Raji (cell line): ENCODE measurements around the gene IFIT2.

ENCODE experiments used
- POLR2A ChIP-seq: IDR thresholded peaks from 2 replicates; pipeline ENCODE4 v1.6.1; 2011; ENCODE audit warnings: low read depth, low read length, control low read depth; ENCODE audit not compliant: insufficient read depth

IFIT2 gene

GRCh38 chr10:89299031-89299430 is 2.8 kb upstream of the IFIT2 start:
- no peak for TF ChIP-seq POLR2A

DNA sequence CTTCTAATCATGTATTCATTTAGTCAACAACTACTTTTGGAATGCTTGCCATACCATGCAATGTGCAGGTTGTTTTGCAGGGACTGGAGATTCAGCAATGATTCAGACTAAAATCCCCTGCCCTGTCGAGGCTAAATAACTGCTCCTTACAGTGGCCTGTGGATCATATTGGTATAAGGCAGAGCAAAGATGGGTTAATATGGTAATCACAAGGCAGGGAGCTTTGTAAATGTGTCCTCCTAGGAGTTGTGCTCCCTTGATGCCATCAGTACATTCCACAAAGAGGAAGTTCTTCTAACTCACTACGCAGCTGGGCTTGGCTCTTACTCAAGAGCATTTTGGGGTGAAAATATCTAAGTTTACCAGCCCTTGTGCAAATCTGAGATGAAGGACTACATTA is 614 bp upstream of the IFIT2 start:
- no peak for TF ChIP-seq POLR2A

DNA sequence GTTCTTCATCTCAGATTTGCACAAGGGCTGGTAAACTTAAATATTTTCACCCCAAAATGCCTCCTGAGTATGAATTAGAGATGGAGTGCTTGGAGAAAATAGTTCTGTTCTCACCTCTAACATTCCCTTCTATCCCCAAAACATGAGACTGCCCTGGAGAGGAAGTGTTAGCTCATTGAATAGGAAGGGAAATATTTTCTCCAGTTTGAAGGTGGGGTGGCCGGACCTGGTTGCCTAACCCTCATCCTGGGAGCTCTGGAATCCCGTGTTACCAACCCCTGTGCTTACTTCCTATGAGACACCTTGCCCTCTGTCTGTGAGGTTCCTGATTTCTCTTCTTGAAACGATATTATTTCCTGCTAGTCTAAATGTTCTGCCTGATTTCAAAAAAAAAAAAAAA is 779 bp downstream of the IFIT2 start:
- no peak for TF ChIP-seq POLR2A

DNA sequence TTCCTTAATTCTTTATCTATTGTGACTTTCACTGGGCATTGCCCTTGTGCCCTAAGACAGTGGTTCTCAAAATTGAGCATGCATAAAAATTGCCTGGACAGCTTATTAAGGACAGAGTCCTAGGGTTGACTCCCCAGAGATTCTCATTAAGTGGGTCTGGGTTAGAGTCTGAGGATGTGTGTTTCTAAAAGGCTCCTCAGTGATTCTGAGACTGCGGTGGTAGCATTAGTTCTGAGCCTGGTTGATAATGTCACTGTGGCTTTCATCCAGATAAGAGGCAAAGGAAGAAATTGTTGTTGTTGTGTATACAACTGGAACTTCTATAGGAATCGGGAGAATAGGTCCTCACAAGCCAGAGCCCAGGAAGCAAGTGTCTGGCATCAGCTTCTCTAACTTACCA is 1.3 kb downstream of the IFIT2 start:
- TF ChIP-seq POLR2A = no peak

GRCh38 chr10:89304026-89304425 is 2.2 kb downstream of the IFIT2 start:
- no peak for TF ChIP-seq POLR2A

GRCh38 chr10:89304446-89304845 is 2.6 kb downstream of the IFIT2 start:
- no peak for TF ChIP-seq POLR2A

GRCh38 chr10:89304925-89305324 is 3.1 kb downstream of the IFIT2 start:
- TF ChIP-seq POLR2A = no peak

DNA sequence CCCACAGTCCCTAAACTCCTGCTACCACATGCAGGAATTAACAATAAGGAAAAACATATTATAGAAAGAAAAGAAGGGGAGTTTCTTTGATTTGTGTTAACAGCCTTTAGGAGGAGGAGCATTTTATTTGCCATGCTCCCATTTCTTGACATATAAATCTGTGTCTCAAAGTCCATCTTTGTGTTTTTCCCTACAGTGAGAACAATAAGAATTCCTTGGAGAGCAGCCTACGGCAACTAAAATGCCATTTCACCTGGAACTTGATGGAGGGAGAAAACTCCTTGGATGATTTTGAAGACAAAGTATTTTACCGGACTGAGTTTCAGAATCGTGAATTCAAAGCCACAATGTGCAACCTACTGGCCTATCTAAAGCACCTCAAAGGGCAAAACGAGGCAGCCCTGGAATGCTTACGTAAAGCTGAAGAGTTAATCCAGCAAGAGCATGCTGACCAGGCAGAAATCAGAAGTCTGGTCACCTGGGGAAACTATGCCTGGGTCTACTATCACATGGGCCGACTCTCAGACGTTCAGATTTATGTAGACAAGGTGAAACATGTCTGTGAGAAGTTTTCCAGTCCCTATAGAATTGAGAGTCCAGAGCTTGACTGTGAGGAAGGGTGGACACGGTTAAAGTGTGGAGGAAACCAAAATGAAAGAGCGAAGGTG is 4.1 kb downstream of the IFIT2 start:
- no peak for TF ChIP-seq POLR2A

- TF ChIP-seq POLR2A = no peak
Observed at GRCh38 chr10:89306434-89307268, 4.8 kb downstream of the IFIT2 start.

DNA sequence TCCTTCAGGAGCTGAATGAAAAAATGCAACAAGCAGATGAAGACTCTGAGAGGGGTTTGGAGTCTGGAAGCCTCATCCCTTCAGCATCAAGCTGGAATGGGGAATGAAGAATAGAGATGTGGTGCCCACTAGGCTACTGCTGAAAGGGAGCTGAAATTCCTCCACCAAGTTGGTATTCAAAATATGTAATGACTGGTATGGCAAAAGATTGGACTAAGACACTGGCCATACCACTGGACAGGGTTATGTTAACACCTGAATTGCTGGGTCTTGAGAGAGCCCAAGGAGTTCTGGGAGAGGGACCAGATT is 5.4 kb downstream of the IFIT2 start:
- TF ChIP-seq POLR2A = no peak

GRCh38 chr10:89308266-89308665 is 6.4 kb downstream of the IFIT2 start:
- no peak for TF ChIP-seq POLR2A

DNA sequence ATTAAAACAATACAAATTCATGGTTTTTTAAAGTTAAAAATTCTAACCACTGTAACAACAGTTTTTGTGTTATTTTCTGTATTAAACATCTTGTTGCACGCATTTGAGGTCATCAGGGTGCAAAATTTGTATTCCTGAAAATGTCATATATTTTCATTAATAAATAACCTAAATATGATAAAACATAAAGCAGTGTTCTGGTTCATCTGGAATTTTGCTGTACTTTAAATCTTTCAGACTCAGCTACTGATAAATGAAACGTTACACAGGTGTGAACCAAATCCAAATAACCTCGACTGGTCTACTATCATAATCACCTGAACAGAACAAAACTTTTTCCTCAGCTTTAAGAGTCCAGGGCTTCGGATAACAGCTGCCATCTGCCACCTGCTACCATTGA is 6.9 kb downstream of the IFIT2 start:
- TF ChIP-seq POLR2A = no peak

GRCh38 chr10:89309156-89310055 is 7.6 kb downstream of the IFIT2 start:
- no peak for TF ChIP-seq POLR2A

GRCh38 chr10:89310056-89310893 is 8.4 kb downstream of the IFIT2 start:
- TF ChIP-seq POLR2A = no peak

DNA sequence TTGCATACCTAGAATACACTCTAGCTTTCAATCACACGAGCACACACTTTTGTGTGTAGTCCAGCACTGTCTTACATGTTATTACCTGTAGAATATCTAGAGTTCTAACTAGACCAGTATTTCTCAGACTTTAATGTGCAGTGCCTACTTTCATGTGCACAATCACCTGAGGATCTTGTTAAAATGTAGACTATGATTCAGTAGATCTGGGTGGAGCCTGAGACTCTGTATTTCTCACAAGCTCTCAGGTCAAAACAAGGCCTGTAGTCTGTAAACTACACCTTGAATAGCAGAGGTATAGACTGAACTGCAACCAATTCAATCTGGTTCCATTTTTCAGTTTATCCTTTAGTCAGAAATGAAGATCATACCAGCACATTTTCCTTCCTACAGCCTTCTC is 11.1 kb downstream of the IFIT2 start:
- TF ChIP-seq POLR2A = no peak
